ENCODE data around the gene CYFIP1. TPM values are rescaled to one million over a fixed set of nuclear protein-coding genes. Genes with fewer than 3 reads are reported as not detected.

CYFIP1 gene
- total RNA-seq, 3 donors from 2014 or later (not counting 1 experiment from before 2014, with no cell fraction given) = 6.4 to 9.2 (median 8.8) TPM

DNA sequence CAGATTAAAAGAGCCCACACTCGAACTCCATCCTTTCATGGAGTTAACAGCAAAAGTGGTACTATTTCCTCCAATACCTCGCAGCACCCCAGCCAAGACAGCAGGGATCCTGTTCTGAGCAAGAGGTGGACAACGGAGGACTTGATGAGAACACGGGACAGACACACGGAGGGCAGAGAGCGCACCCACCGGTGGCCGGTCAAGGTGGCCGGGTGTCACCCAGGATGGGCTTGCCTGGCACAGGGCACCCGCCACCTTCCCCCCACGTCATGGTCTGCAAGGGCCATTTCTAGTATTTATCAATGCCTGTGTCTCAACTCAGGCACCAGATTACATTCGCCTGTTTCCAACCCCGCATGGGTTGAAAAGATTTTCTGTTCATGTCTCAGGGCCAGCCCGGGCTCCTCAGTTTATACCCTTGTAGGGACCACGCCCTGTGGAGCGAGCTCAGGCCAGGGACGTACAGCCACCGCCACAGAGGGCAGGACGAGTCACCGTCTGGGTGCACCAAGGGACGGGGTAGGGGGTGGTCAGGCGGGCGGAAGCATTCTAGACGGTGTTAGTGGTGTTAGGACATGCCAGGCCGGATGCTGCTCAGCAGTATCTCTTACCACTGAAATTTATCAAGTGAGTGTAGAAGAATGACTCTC, 64.2 kb downstream of the CYFIP1 start:
- ATAC-seq (no peak), DNase-seq (no peak)
- Histone ChIP-seq H3K27ac (ENCODE audit: low read length) (no peak overlapping the region), H3K4me1 (ENCODE audit: control insufficient read depth, insufficient read depth, low read length) (no peaks in the 10 kb centered on the region), H3K27me3 (ENCODE audit: control insufficient read depth, insufficient read depth, low read length) (no peaks in the 10 kb centered on the region), H3K4me3 (ENCODE audit: low read length) (no peak overlapping the region), H3K36me3 (ENCODE audit: control insufficient read depth, insufficient read depth, low read length) (no peaks in the 10 kb centered on the region), H3K9me3 (ENCODE audit: control insufficient read depth, insufficient read depth, low read length) (no peaks in the 10 kb centered on the region)
- no peaks in the 10 kb centered on the region for H3K27me3 Mint-ChIP-seq (ENCODE audit: low read depth in 2 of 2)
- no peak overlapping the region for H3K4me3 Mint-ChIP-seq
- no peak overlapping the region for H3K27ac Mint-ChIP-seq
- TF ChIP-seq, protein P1, sequence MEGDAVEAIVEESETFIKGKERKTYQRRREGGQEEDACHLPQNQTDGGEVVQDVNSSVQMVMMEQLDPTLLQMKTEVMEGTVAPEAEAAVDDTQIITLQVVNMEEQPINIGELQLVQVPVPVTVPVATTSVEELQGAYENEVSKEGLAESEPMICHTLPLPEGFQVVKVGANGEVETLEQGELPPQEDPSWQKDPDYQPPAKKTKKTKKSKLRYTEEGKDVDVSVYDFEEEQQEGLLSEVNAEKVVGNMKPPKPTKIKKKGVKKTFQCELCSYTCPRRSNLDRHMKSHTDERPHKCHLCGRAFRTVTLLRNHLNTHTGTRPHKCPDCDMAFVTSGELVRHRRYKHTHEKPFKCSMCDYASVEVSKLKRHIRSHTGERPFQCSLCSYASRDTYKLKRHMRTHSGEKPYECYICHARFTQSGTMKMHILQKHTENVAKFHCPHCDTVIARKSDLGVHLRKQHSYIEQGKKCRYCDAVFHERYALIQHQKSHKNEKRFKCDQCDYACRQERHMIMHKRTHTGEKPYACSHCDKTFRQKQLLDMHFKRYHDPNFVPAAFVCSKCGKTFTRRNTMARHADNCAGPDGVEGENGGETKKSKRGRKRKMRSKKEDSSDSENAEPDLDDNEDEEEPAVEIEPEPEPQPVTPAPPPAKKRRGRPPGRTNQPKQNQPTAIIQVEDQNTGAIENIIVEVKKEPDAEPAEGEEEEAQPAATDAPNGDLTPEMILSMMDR (IDR thresholded peaks at IDR 0.05) = no peak
- no peaks in the 10 kb centered on the region for H3K9me3 Mint-ChIP-seq
- H3K4me1 Mint-ChIP-seq = no peaks in the 10 kb centered on the region
- no peaks in the 10 kb centered on the region for H3K36me3 Mint-ChIP-seq
- WGBS (ENCODE audit: insufficient coverage) = 92% methylated on average over 25 of the region's 25 CpGs
- intact Hi-C loops (cut with micrococcal nuclease) = no loop called here

DNA sequence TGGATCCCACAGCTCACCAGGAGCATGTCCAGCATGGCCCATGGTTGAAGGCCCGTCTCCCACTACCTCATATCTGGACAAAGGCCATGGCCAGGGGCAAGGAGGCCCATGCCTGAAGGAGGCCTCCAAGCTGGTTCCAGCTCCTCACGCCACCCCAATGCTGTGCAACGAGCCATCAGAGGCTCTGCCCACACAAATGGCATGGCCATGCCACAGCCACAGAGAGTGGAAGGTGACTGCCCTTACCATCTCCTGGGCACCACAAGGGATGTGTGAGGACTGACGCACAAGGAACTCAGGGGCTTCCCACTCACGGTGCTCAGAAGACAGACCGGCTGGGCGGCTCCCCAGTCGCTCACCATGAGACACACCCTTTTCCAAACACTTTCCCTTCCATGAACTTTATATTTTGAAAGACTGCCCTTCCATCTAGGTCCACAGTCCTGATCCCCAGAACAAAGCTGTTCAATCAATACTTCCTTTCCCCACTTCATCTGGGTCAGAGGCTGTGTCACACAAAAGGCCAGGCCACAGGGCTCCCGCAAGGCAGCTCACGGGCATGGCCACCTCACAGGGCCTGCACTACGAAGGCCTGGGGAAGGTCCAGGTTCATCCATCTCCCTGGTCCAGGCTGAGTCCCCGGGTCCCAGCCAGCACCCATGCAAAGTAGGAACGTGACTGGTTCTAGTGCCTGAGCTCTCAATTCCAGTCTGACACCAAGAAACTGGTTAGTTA, 66.4 kb downstream of the CYFIP1 start:
- Mint-ChIP-seq H3K4me3 (no peak overlapping the region), H3K27ac (no peak overlapping the region), H3K27me3 (ENCODE audit: low read depth in 2 of 2) (no peaks in the 10 kb centered on the region), H3K36me3 (no peaks in the 10 kb centered on the region), H3K9me3 (no peaks in the 10 kb centered on the region), H3K4me1 (no peaks in the 10 kb centered on the region)
- Histone ChIP-seq H3K27ac (ENCODE audit: low read length) (no peak overlapping the region), H3K36me3 (ENCODE audit: control insufficient read depth, insufficient read depth, low read length) (no peaks in the 10 kb centered on the region), H3K27me3 (ENCODE audit: control insufficient read depth, insufficient read depth, low read length) (no peaks in the 10 kb centered on the region), H3K4me1 (ENCODE audit: control insufficient read depth, insufficient read depth, low read length) (no peaks in the 10 kb centered on the region), H3K9me3 (ENCODE audit: control insufficient read depth, insufficient read depth, low read length) (no peaks in the 10 kb centered on the region), H3K4me3 (ENCODE audit: low read length) (no peak overlapping the region)
- ATAC-seq (no peak), DNase-seq (no peak)
- intact Hi-C loops (cut with micrococcal nuclease) = no loop called here
- 93% methylated on average over 13 of the region's 13 CpGs for WGBS (ENCODE audit: insufficient coverage)
- TF ChIP-seq, protein P1 (IDR thresholded peaks at IDR 0.05) = no peak

DNA sequence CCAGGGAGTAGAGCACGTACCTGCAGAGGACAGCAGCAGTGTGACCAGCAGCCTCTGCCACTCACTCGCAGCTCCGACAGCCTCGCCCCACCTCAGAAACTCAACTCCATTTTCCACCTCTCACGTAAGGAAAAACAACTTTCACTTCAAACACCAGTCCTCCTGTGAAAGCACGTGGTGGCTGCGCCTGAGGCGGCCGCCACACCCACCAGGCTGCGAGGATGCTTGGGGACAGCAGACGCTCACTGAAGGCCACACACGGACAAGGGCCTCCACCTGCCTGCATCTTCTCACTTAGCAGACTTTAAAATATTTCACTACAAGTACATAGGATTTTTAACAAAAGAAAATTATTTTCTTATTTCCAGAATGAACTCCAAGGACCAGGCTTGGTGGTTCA, 67.9 kb downstream of the CYFIP1 start:
- no peaks in the 10 kb centered on the region for H3K36me3 Mint-ChIP-seq
- H3K27ac Mint-ChIP-seq = no peak overlapping the region
- no peaks in the 10 kb centered on the region for H3K9me3 ChIP-seq (ENCODE audit: control insufficient read depth, insufficient read depth, low read length)
- no peaks in the 10 kb centered on the region for H3K9me3 Mint-ChIP-seq
- ATAC-seq (no peak), DNase-seq (no peak)
- H3K27me3 Mint-ChIP-seq (ENCODE audit: low read depth in 2 of 2) = no peaks in the 10 kb centered on the region
- H3K4me1 Mint-ChIP-seq = no peaks in the 10 kb centered on the region
- no peak overlapping the region for H3K27ac ChIP-seq (ENCODE audit: low read length)
- intact Hi-C loops (cut with micrococcal nuclease) = no loop called here
- no peaks in the 10 kb centered on the region for H3K36me3 ChIP-seq (ENCODE audit: control insufficient read depth, insufficient read depth, low read length)
- H3K27me3 ChIP-seq (ENCODE audit: control insufficient read depth, insufficient read depth, low read length) = no peaks in the 10 kb centered on the region
- TF ChIP-seq, protein P1 (IDR thresholded peaks at IDR 0.05) = no peak
- 94% methylated on average over 12 of the region's 12 CpGs for WGBS (ENCODE audit: insufficient coverage)
- no peaks in the 10 kb centered on the region for H3K4me1 ChIP-seq (ENCODE audit: control insufficient read depth, insufficient read depth, low read length)
- no peak overlapping the region for H3K4me3 ChIP-seq (ENCODE audit: low read length)
- no peak overlapping the region for H3K4me3 Mint-ChIP-seq

Measured in natural killer cell (primary cell).